ENCODE results near the gene FBXO5. TPM values are rescaled to one million over a fixed set of nuclear protein-coding genes. Genes with fewer than 3 reads are reported as not detected.

The FBXO5 gene
- total and polyA plus RNA-seq, 2 experiments from 2014 or later = 49.6 to 51.2 TPM

GRCh38 chr6:152943260-152943897 is 39.5 kb downstream of the FBXO5 start:
- H3K27ac Mint-ChIP-seq = no peak overlapping the region
- ATAC-seq = no peak
- Histone ChIP-seq H2AFZ (no peak overlapping the region), H3K27me3 (ENCODE audit: insufficient read depth) (no peaks in the 10 kb centered on the region), H3K79me2 (replicated peaks; ENCODE audit: insufficient read depth) (no peaks in the 10 kb centered on the region), H3K4me1 (ENCODE audit: insufficient read depth) (peaks cover 8% of the 10 kb centered on the region; the same call in 1 of the 2 replicates), H3K27ac (ENCODE audit: low read depth) (no peak overlapping the region), H3K9me2 (ENCODE audit: insufficient read depth) (no peaks in the 10 kb centered on the region), H3F3A (replicated peaks; ENCODE audit: low read depth) (no peaks in the 10 kb centered on the region), H3K4me3 (no peak overlapping the region), H3K4me2 (no peak overlapping the region), H4K20me1 (replicated peaks; ENCODE audit: insufficient read depth) (no peaks in the 10 kb centered on the region), H3K36me3 (ENCODE audit: insufficient read depth) (no peaks in the 10 kb centered on the region)
- no peak for DNase-seq (ENCODE audit: low spot score)
- H3K9me3 Mint-ChIP-seq = no peaks in the 10 kb centered on the region
- peaks cover 19% of the 10 kb centered on the region for H3K4me1 Mint-ChIP-seq
- no peak overlapping the region for H3K4me3 Mint-ChIP-seq
- no peaks in the 10 kb centered on the region for H3K27me3 Mint-ChIP-seq (ENCODE audit: insufficient read depth, low read depth, poor library complexity)
- TF ChIP-seq CREB1 (CRISPR knock-in tag; IDR thresholded peaks at IDR 0.05; ENCODE audit: low read depth) = no peak
- no peak for TF ChIP-seq ZNF331 (CRISPR knock-in tag; IDR thresholded peaks at IDR 0.05; ENCODE audit: low read depth)
- no peak for TF ChIP-seq CTCF (conservative IDR thresholded peaks at IDR 0.05; ENCODE audit: low read depth in 2 of 2)
- no peak for TF ChIP-seq EZH2 (IDR thresholded peaks at IDR 0.05; ENCODE audit: low read depth, unreplicated experiment)
- no peak for TF ChIP-seq POLR2AphosphoS5 (IDR thresholded peaks at IDR 0.05; ENCODE audit: low read depth)
- TF ChIP-seq ZNF462 (CRISPR knock-in tag; IDR thresholded peaks at IDR 0.05) = no peak
- no peak for TF ChIP-seq ZNF114 (CRISPR knock-in tag; IDR thresholded peaks at IDR 0.05)
- TF ChIP-seq EZH2phosphoT487 (IDR thresholded peaks at IDR 0.05; ENCODE audit: unreplicated experiment) = no peak
- TF ChIP-seq ETS1 (IDR thresholded peaks at IDR 0.05) = no peak
- TF ChIP-seq REST (IDR thresholded peaks at IDR 0.05; ENCODE audit: unreplicated experiment) = no peak
- TF ChIP-seq STAT1 (IDR thresholded peaks at IDR 0.05; ENCODE audit: unreplicated experiment) = no peak
- TF ChIP-seq NANOG (IDR thresholded peaks at IDR 0.05; ENCODE audit: borderline replicate concordance) = no peak
- no peak for TF ChIP-seq JUNB (IDR thresholded peaks at IDR 0.05; ENCODE audit: unreplicated experiment)
- no peaks in the 10 kb centered on the region for H3K36me3 Mint-ChIP-seq (ENCODE audit: low read depth)
